ENCODE measurements around the gene ADAM10. TPM values are rescaled to one million over a fixed set of nuclear protein-coding genes. Genes with fewer than 3 reads are reported as not detected.

Gene ADAM10
- total and polyA plus RNA-seq, 8 donors: 5.8 to 159 (median 17.2) TPM

DNA sequence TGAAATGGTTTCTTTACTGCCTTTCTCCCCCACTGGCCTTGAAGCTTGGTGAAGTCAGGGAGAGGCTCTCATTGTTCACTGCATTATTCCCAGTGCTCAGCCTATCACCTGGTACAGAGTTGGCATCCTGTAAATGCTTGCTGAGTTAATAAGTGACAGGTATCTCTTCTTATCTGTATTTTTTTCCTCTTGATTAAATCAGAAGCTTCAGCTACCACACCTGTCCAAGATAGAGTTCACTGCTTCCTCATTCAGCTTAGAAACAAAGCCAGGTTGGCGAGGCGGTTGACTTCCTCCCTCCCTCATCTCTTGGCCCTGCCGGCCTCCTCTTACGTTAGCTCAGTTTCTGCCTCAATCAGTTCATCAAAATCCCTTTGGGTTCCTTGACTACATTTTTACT, 174.9 kb downstream of the ADAM10 start:
- Histone ChIP-seq H3K4me3 (no peak overlapping the region), H3K27me3 (no peaks in the 10 kb centered on the region), H3K4me1 (peaks cover 0 to 6% (median 0%) of the 10 kb centered on the region in 4 donors), H3K36me3 (no peaks in the 10 kb centered on the region), H3K27ac (no peak overlapping the region), H3K9me3 (no peaks in the 10 kb centered on the region)
- TF ChIP-seq POLR2A (IDR thresholded peaks at IDR 0.05) (no peak), EP300 (IDR thresholded peaks at IDR 0.05) (no peak), POLR2AphosphoS5 (IDR thresholded peaks at IDR 0.05) (no peak)
- TF ChIP-seq, protein P1, sequence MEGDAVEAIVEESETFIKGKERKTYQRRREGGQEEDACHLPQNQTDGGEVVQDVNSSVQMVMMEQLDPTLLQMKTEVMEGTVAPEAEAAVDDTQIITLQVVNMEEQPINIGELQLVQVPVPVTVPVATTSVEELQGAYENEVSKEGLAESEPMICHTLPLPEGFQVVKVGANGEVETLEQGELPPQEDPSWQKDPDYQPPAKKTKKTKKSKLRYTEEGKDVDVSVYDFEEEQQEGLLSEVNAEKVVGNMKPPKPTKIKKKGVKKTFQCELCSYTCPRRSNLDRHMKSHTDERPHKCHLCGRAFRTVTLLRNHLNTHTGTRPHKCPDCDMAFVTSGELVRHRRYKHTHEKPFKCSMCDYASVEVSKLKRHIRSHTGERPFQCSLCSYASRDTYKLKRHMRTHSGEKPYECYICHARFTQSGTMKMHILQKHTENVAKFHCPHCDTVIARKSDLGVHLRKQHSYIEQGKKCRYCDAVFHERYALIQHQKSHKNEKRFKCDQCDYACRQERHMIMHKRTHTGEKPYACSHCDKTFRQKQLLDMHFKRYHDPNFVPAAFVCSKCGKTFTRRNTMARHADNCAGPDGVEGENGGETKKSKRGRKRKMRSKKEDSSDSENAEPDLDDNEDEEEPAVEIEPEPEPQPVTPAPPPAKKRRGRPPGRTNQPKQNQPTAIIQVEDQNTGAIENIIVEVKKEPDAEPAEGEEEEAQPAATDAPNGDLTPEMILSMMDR (IDR thresholded peaks at IDR 0.05): no peak
- 42 to 65% (median 57%) methylated on average over 4 of the region's 4 CpGs for WGBS, 5 donors
- intact Hi-C loops (cut with DNase I; ENCODE audit: low total_unique reads): no loop called here
- DNase-seq: no peak

DNA sequence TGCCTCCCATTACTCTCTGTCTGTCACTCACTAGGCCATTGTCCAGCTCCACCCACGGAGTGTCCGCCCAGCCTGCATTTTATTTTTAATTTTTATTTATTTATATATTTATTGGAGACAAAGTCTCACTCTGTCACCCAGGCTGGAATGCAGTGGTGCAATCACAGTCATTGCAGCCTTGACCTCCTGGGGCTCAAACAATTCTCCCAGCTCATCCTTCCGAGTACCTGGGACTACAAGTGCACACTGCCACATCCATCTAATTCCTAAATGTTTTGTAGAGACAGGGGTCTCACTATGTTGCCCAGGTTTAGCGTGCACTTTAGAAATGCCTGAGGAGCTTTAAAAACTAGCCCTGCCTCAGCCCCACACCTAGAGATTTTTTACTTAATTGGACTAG, 176.2 kb downstream of the ADAM10 start:
- Histone ChIP-seq H3K36me3 (no peaks in the 10 kb centered on the region), H3K4me1 (peaks cover 0 to 6% (median 0%) of the 10 kb centered on the region in 4 donors), H3K9me3 (no peaks in the 10 kb centered on the region), H3K4me3 (no peak overlapping the region), H3K27ac (no peak overlapping the region), H3K27me3 (no peaks in the 10 kb centered on the region)
- 86 to 96% (median 96%) methylated on average over 4 of the region's 4 CpGs for WGBS, 5 donors
- DNase-seq: no peak
- intact Hi-C loops (cut with DNase I; ENCODE audit: low total_unique reads): no loop called here
- TF ChIP-seq POLR2A (IDR thresholded peaks at IDR 0.05): no peak
- no peak for TF ChIP-seq EP300 (IDR thresholded peaks at IDR 0.05)
- TF ChIP-seq, protein P1 (IDR thresholded peaks at IDR 0.05): no peak
- TF ChIP-seq POLR2AphosphoS5 (IDR thresholded peaks at IDR 0.05): no peak

DNA sequence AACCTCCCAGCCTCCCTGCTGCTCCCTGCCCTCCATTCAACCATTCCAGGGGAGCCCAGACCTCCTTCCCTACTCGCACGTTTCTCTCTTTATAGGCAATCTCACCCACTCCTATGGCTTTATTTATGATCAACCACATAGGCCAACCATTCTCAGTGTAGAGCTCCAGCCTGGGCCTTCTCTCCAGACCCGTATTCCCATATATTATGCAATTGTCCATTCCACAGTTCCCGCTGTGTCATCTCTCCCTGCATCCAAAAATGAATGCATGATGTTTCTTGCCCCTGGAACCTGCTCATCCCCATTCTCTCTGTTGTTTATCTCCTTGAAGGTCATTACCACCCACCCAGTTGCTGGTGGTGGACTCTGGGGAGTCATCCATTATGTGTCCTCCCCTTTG, 177.0 kb downstream of the ADAM10 start:
- no peak overlapping the region for H3K27ac ChIP-seq
- 81 to 97% (median 90%) methylated on average over 4 of the region's 4 CpGs for WGBS, 5 donors
- no peaks in the 10 kb centered on the region for H3K9me3 ChIP-seq
- H3K4me3 ChIP-seq: no peak overlapping the region
- no peak for DNase-seq
- H3K4me1 ChIP-seq: peaks cover 0 to 6% (median 0%) of the 10 kb centered on the region in 4 donors
- H3K27me3 ChIP-seq: no peaks in the 10 kb centered on the region
- TF ChIP-seq, protein P1 (IDR thresholded peaks at IDR 0.05): no peak
- TF ChIP-seq EP300 (IDR thresholded peaks at IDR 0.05) (no peak), POLR2AphosphoS5 (IDR thresholded peaks at IDR 0.05) (no peak), POLR2A (IDR thresholded peaks at IDR 0.05) (no peak)
- H3K36me3 ChIP-seq: no peaks in the 10 kb centered on the region
- intact Hi-C loops (cut with DNase I; ENCODE audit: low total_unique reads): no loop called here

DNA sequence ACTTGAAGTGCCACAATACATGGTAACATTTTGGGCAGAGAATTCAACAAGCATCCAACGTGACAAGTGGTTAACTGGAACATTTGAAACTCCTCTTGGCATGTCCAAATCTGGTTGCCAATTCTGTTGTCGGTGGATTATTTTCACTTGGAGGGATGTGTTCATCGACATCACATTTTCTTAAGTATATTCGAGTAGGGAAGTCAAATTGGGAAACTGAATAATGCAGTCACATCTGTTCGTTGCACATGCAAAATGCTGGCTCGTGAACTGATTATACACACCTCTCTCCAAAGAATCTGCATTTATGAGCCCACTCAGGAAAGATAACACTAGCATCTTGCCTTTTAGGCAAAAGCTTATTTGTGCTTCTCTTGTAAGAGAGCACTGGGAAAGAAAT, 178.0 kb downstream of the ADAM10 start:
- Histone ChIP-seq H3K9me3 (no peaks in the 10 kb centered on the region), H3K4me3 (no peak overlapping the region), H3K27ac (no peak overlapping the region), H3K36me3 (no peaks in the 10 kb centered on the region), H3K4me1 (peaks cover 0 to 6% (median 0%) of the 10 kb centered on the region in 4 donors), H3K27me3 (no peaks in the 10 kb centered on the region)
- TF ChIP-seq POLR2AphosphoS5 (IDR thresholded peaks at IDR 0.05) (no peak), POLR2A (IDR thresholded peaks at IDR 0.05) (no peak), EP300 (IDR thresholded peaks at IDR 0.05) (no peak)
- TF ChIP-seq, protein P1 (IDR thresholded peaks at IDR 0.05): no peak
- 84 to 94% (median 87%) methylated on average over 6 of the region's 6 CpGs for WGBS, 5 donors
- DNase-seq: no peak
- intact Hi-C loops (cut with DNase I; ENCODE audit: low total_unique reads): no loop called here

Data from stomach (tissue), 9 donors.